CD4-positive, CD25-positive, alpha-beta regulatory T cell (primary cell): ENCODE results near the gene SLC25A29. TPM values are rescaled to one million over a fixed set of nuclear protein-coding genes. Genes with fewer than 3 reads are reported as not detected.

Experiments used
- ATAC-seq, 2 donors: fragments of 150-1000 bp; cut with Tn5 transposase; one replicate each; pipeline ENCODE4 v1.10.0; 2021; ENCODE audit warnings: low read depth in 2 of 2, moderate number of reproducible peaks in 2 of 2, moderate library complexity in 1 of 2
- DNase-seq, 3 donors: peaks; one replicate each; pipeline versions ENCODE4 v3.0.0 to v3.0.0-alpha.2; 2012 to 2022; ENCODE audit warnings: mixed read lengths in 1 of 3
- H3K27ac ChIP-seq: one replicate; pipeline ENCODE4 v1.7.0; 2013; ENCODE audit warnings: mild to moderate bottlenecking, low read length; ENCODE audit not compliant: insufficient read depth, poor library complexity, severe bottlenecking
- H3K27me3 ChIP-seq: one replicate; pipeline ENCODE4 v1.7.0; 2013; ENCODE audit warnings: low read length; ENCODE audit not compliant: control insufficient read depth, insufficient read depth
- H3K36me3 ChIP-seq: one replicate; pipeline ENCODE4 v1.7.0; 2013; ENCODE audit warnings: mild to moderate bottlenecking, low read length, moderate library complexity; ENCODE audit not compliant: control insufficient read depth, insufficient read depth
- H3K4me1 ChIP-seq: 2 replicates; pipeline ENCODE4 v1.7.0; 2013; ENCODE audit warnings: mild to moderate bottlenecking, low read length; ENCODE audit not compliant: insufficient read depth, control insufficient read depth, poor library complexity, severe bottlenecking
- H3K4me3 ChIP-seq: one replicate; pipeline ENCODE4 v1.7.0; 2013; ENCODE audit warnings: low read depth, mild to moderate bottlenecking, low read length, moderate library complexity
- H3K9me3 ChIP-seq, 2 experiments: 1 replicate in 1 of 2; 2 replicates in 1 of 2; pipeline ENCODE4 v1.7.0; 2013; ENCODE audit warnings: low read length in 2 of 2, mild to moderate bottlenecking in 1 of 2, moderate library complexity in 1 of 2; ENCODE audit not compliant: control insufficient read depth in 2 of 2
- H3K27ac Mint-ChIP-seq, 3 donors: one replicate each; pipeline ENCODE4 v1.8.0; 2020 to 2022; ENCODE audit warnings: mild to moderate bottlenecking in 3 of 3, mixed read lengths in 3 of 3, moderate library complexity in 2 of 3
- H3K27me3 Mint-ChIP-seq: one replicate; pipeline ENCODE4 v1.8.0; 2022; ENCODE audit warnings: mild to moderate bottlenecking, mixed read lengths
- H3K36me3 Mint-ChIP-seq: one replicate; pipeline ENCODE4 v1.8.0; 2020; ENCODE audit warnings: mixed read lengths
- H3K4me1 Mint-ChIP-seq, 4 donors: one replicate each; pipeline ENCODE4 v1.8.0; 2020 to 2022; ENCODE audit warnings: mixed read lengths in 4 of 4, mild to moderate bottlenecking in 1 of 4
- H3K4me3 Mint-ChIP-seq, 4 donors: one replicate each; pipeline ENCODE4 v1.8.0; 2020 to 2022; ENCODE audit warnings: mild to moderate bottlenecking in 4 of 4, mixed read lengths in 4 of 4, moderate library complexity in 3 of 4
- H3K9me3 Mint-ChIP-seq, 7 donors: one replicate each; pipeline ENCODE4 v1.8.0; 2020 to 2022; ENCODE audit warnings: mixed read lengths in 7 of 7, mild to moderate bottlenecking in 3 of 7, moderate library complexity in 2 of 7
- polyA plus RNA-seq, 4 donors: library from polyadenylated mRNA; unstranded; fragments of 300-500 nt; fragmentation: Illumina TruSeq; gene quantifications; one replicate each; pipeline ENCODE4 v1.2.3, GENCODE V29; 2021
- total RNA-seq: library from RNA; stranded (reverse); gene quantifications from one replicate; pipeline ENCODE4 v1.2.3, GENCODE V29; 2022

The SLC25A29 gene, protein sequence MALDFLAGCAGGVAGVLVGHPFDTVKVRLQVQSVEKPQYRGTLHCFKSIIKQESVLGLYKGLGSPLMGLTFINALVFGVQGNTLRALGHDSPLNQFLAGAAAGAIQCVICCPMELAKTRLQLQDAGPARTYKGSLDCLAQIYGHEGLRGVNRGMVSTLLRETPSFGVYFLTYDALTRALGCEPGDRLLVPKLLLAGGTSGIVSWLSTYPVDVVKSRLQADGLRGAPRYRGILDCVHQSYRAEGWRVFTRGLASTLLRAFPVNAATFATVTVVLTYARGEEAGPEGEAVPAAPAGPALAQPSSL
- total RNA-seq (5.3 TPM), polyA plus RNA-seq (1 to 10 TPM in 3 of 4 donors, under 1 TPM in 1; 0.69 to 7.9 (median 1.8) TPM)

DNA sequence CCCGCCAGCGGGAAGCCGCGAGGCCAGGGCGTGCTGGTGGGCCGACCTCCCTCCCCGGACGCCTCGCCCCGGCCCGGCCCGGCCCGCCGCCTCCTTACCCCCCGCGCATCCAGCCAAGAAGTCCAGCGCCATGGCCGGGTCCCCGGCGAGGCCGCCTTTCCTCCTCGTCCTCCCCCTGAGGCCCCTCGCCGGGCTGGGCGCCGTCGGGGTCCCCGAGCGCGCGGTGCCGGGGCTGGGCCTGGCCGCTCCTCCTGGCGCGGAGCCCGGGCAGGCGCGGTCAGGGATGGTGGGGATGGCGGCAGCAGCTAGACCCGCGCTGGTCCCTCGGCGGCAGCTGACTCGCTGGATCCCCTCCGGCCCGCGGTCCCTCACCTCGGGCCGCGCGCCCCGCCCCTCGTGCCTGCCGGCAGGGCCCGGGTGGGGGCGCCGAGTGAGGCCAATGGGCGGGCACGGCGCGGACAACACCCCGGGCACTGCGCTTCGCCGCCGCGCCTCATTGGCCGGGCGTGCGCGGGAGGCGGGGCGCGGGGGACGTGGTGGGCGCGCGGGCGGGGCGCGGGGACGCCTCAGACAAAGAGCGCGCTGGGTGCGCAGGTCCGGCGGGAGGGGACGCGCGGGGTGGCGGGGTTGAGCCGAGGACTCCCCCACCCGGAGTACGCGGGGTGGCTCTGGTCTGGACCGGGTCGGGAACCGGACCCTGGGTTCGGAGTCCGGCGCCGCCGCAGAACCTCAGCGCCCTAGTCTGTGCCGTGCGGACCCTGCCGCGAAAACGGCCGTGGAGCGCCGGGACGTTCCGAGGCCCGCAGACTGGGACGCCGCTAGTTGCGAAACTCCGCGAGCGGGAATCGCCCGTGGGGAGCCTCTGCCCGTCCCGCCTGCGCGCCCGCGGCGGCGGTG, at the start of gene SLC25A29:
Gene SLC25A29, minus strand, starts transcription at position 344 of the 897 bp plus-strand sequence. Its CDS starts 212 bp downstream, at position 132.
- no peaks in the 10 kb centered on the region for H3K9me3 Mint-ChIP-seq
- Histone ChIP-seq H3K27me3 (no peaks in the 10 kb centered on the region), H3K27ac (peak within 1 kb of the TSS; percentile 33), H3K4me1 (peaks cover 23% of the 10 kb centered on the region), H3K4me3 (no peak within 1 kb of the TSS), H3K36me3 (no peaks in the 10 kb centered on the region), H3K9me3 (no peaks in the 10 kb centered on the region)
- DNase-seq (peak; percentile 46 to 80 (median 65)), ATAC-seq (peak; percentile 77 to 81)
- H3K4me3 Mint-ChIP-seq = peak within 1 kb of the TSS; percentile 85 to 97 (median 86)
- peaks cover 0 to 15% (median 7%) of the 10 kb centered on the region in 4 donors for H3K4me1 Mint-ChIP-seq
- peaks cover 38% of the 10 kb centered on the region for H3K27me3 Mint-ChIP-seq
- H3K27ac Mint-ChIP-seq = peak within 1 kb of the TSS in 1 of 3 donors; percentile 67
- no peaks in the 10 kb centered on the region for H3K36me3 Mint-ChIP-seq

DNA sequence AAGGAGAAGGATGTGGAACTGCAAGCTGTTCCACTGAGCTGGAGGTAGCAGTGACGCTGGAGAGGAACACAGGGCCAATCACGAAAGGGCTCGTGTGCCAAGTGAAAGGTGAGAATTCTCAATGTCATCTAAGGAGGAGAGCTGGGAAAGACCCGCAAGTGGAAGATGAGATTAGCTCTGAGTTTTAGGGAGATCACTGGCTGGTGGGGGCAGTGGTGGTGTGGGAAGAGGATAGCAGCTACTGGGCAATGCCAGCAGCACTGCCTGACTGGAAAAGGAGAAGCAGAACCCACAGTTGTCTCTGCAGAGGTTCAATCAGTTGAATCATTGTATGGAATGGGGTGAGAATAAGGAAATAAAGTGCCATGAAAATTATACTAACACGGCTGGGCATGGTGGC, 44.7 kb upstream of the SLC25A29 start:
- Histone ChIP-seq H3K4me1 (no peaks in the 10 kb centered on the region), H3K27me3 (no peaks in the 10 kb centered on the region), H3K4me3 (no peak overlapping the region), H3K27ac (no peak overlapping the region), H3K36me3 (peaks cover 64% of the 10 kb centered on the region), H3K9me3 (no peaks in the 10 kb centered on the region)
- ATAC-seq = no peak
- Mint-ChIP-seq H3K4me3 (no peak overlapping the region), H3K9me3 (no peaks in the 10 kb centered on the region), H3K4me1 (peaks cover 0 to 4% (median 0%) of the 10 kb centered on the region in 4 donors), H3K27ac (peak overlapping the region in 1 of 3 donors; percentile 37), H3K36me3 (peaks cover 57% of the 10 kb centered on the region), H3K27me3 (no peaks in the 10 kb centered on the region)
- no peak for DNase-seq

DNA sequence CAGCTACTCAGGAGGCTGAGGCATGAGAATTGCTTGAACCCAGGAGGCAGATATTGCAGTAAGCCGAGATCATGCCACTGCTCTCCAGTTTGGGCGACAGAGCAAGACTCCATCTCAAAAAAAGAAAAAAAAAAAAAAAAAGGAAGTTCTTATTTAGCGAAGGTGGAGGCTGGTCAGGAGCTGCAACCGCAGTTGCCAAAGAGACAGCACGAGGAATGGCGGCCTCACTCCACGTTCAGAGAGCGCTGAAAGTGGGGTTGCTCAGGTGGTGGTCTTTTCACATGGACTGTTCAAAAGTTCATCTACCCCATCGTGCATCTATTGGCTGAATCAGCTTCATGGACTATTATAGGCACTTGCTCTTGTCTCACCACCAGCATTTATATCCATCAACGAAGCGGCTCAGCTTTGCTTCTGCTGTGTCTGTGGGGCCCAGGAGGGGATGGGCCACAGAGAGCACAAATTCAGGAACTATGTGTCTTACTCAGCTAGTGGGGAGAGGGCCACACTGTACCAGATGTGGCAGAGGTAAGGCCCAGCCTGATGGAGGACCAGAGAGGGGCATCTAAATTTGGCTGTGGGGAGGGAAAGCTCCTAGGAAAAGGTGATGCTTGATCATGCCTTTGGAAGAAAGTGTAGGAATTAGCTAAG, 44.2 kb upstream of the SLC25A29 start:
- H3K27me3 Mint-ChIP-seq = no peaks in the 10 kb centered on the region
- peak overlapping the region in 1 of 3 donors; percentile 37 for H3K27ac Mint-ChIP-seq
- peaks cover 66% of the 10 kb centered on the region for H3K36me3 ChIP-seq

DNA sequence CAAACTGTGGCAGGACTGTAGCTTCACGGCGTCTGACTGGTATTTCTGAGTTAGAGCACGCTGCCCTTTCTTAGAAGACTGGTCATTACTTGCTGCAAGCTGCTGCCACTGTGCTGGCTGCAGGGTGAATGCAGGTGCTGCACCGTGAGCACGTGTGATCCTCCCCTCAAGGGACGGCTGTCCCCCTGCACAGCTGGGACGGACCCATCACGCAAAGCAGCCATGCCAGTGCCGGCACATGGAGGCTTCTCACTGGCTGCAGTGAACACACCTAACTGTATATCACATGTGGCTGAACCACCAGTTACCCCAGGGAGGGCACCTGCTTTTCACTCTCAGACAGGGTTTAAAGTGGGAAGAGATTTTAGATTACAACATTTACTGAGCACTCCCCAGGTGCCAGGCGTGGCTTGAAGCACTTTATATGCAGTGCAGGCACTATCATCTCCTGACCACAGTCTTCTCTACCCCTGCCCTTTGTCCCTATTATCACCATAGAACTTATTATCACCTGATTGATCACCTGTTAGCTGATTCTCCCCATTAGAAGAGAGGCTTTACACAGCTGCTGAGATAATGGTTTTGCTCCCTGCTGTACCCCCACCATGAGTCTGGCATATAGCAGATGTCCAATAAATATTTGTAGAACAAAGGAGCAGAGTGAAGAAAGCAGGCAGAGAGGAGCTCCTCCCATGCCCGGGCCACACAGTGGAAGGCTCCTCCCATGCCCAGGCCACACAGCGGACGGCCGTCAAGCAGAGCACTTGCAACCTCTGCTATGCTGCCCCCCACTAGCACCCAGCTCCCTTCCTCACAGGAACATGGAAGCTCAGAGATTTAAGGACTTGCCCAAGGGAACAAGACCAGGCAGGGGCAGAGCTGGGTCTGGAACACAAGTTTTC, 42.8 kb upstream of the SLC25A29 start:
- Histone ChIP-seq H3K27ac (no peak overlapping the region), H3K9me3 (no peaks in the 10 kb centered on the region), H3K27me3 (no peaks in the 10 kb centered on the region), H3K4me3 (no peak overlapping the region), H3K4me1 (no peaks in the 10 kb centered on the region), H3K36me3 (peaks cover 56% of the 10 kb centered on the region)
- Mint-ChIP-seq H3K36me3 (peaks cover 46% of the 10 kb centered on the region), H3K27ac (peak overlapping the region in 1 of 3 donors; percentile 71), H3K4me3 (no peak overlapping the region), H3K27me3 (no peaks in the 10 kb centered on the region), H3K4me1 (peaks cover 0 to 4% (median 0%) of the 10 kb centered on the region in 4 donors), H3K9me3 (no peaks in the 10 kb centered on the region)
- DNase-seq = no peak
- ATAC-seq = no peak

More for the DNA sequence above, 44.2 kb upstream of the SLC25A29 start:
- Mint-ChIP-seq H3K9me3 (no peaks in the 10 kb centered on the region), H3K4me3 (no peak overlapping the region), H3K36me3 (peaks cover 53% of the 10 kb centered on the region), H3K4me1 (peaks cover 0 to 4% (median 0%) of the 10 kb centered on the region in 4 donors)
- H3K27ac ChIP-seq = no peak overlapping the region
- no peaks in the 10 kb centered on the region for H3K4me1 ChIP-seq
- no peak for DNase-seq
- H3K4me3 ChIP-seq = no peak overlapping the region
- no peak for ATAC-seq
- H3K9me3 ChIP-seq = no peaks in the 10 kb centered on the region
- H3K27me3 ChIP-seq = no peaks in the 10 kb centered on the region

DNA sequence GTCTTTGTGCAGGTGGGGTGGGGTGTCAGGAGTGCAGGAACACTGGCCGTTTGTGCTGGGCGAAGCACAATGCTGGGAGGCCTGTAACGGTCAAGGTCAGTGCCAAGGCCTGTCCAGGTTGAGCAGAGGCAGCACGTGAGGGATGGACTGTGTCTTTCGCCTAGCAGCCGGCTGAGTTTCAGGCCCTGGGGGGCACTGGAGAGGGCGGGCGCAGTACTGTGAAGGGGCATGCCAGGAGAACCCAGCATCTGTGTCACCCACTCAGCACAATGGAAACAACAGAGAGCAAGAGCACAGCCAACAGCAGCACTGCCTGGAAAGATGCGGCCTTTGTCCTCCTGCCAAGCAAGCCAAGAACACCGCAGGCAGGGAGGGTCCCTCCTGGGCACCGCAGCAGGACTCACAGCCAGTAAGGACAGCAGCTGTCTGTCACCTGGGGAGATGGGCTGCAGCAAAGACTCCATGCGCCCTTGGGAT, 42.0 kb upstream of the SLC25A29 start:
- Mint-ChIP-seq H3K36me3 (peaks cover 39% of the 10 kb centered on the region), H3K9me3 (no peaks in the 10 kb centered on the region), H3K27me3 (no peaks in the 10 kb centered on the region), H3K4me3 (no peak overlapping the region), H3K27ac (peak overlapping the region in 1 of 3 donors; percentile 76), H3K4me1 (peaks cover 0 to 4% (median 0%) of the 10 kb centered on the region in 4 donors)
- peaks cover 49% of the 10 kb centered on the region for H3K36me3 ChIP-seq
- H3K4me3 ChIP-seq = no peak overlapping the region
- H3K27ac ChIP-seq = no peak overlapping the region
- DNase-seq (no peak), ATAC-seq (no peak)
- no peaks in the 10 kb centered on the region for H3K27me3 ChIP-seq
- H3K4me1 ChIP-seq = no peaks in the 10 kb centered on the region
- H3K9me3 ChIP-seq = no peaks in the 10 kb centered on the region

DNA sequence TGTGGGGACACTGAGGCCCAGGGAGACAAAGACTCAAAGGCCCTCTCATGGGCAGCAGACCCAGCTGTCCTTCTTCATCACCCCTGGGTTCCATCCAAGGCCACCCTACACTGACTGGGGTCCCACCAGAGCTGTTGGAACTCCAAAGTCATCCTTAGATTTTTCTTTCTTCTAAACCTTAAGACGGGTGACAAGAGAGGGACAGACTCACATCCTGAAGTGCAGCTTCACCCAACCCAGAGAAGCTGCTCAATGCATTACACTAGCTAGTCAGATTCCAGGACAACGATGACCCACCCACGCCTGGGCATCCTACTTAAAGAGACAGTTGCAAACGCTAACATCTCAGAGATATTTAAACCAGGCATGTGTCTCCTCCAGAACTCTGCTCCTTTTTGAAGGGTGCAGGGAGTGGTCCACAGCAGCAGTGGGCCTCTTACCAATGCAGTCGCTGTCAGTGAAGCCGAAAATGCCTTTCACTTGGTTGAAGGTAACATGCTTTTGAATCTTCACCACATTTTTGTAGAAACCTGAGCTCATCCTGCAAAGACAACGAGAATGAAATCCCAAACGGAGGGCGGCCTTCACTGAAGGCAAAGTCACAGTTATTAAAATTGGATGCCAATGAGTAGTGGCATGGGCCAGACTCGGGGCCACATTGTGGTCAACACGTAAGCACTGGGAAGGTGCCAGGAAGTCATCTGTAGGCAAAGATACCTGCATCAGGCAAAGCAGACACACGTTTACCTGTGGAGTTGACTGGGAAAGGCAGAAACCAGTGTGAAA, 40.3 kb upstream of the SLC25A29 start:
- H3K36me3 Mint-ChIP-seq = peaks cover 44% of the 10 kb centered on the region
- Histone ChIP-seq H3K9me3 (no peaks in the 10 kb centered on the region), H3K36me3 (peaks cover 46% of the 10 kb centered on the region), H3K27me3 (no peaks in the 10 kb centered on the region), H3K4me1 (no peaks in the 10 kb centered on the region), H3K27ac (no peak overlapping the region), H3K4me3 (no peak overlapping the region)
- no peaks in the 10 kb centered on the region for H3K27me3 Mint-ChIP-seq
- no peaks in the 10 kb centered on the region for H3K9me3 Mint-ChIP-seq
- H3K4me3 Mint-ChIP-seq = no peak overlapping the region
- no peak for DNase-seq
- H3K27ac Mint-ChIP-seq = no peak overlapping the region
- no peak for ATAC-seq
- H3K4me1 Mint-ChIP-seq = peaks cover 0 to 6% (median 0%) of the 10 kb centered on the region in 4 donors
